GM12873 (cell line): ENCODE measurements around the gene SLAMF8.

ENCODE experiments used
- CTCF ChIP-seq: IDR thresholded peaks from 2 replicates; pipeline ENCODE4 v1.5.1; 2012; ENCODE audit warnings: low read depth, mild to moderate bottlenecking, moderate library complexity, low read length, control low read depth; ENCODE audit not compliant: insufficient read depth; ENCODE audit errors: missing control alignments

Gene SLAMF8

DNA sequence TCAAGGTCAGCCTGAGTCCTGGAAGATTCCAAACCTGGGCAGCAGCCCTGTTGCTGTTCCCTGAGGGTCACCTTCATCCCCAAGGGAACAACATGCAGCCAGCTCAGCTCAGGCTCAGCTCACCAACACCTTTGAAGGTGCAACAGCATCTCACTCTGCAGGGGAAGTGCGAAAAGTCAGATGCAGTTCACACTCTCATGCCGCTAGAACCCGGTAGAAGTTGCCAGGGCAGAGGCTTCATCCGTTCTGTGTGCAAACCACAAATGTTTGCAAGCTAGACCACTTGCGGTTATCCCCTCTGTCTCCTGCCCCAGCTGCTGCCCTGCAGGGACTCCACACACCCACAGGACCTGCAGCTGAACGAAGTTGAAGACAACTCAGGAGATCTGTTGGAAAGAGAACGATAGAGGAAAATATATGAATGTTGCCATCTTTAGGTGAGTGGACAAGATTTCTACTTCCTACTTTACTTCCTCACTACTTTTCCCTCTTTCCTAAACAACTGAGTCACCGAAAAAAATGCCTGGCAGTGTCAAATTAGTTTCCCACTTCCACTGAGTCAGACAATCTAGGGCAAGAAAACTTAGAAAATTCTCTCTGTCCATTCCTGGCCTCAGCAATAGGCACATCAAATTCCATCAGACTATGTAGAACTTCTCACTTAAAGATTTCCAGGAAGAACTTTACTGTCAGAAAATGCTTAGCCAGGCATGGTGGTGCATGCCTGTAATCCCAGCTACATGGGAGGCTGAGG, 26.3 kb upstream of the SLAMF8 start:
- no peak for TF ChIP-seq CTCF

DNA sequence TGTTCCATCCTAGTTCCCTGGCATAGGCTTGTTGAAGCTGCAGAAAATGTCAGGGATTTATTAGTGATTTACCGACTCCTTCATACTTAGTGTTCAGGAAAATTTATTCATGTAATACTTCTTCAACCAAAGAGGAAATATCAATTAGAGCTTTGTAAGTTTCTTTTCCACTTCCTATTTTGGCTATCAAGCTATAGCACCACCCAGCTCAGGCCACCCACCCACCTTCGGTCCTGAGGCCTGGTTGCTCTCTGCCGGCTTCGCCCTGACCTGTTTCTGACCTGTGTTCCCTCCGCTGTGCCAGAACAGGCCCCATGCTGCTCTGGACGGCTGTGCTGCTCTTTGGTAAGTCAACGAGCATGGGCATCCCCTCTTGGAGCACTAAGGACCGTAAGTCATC, 24.6 kb upstream of the SLAMF8 start, which contains the start of gene FCRL6:
Gene FCRL6 (plus strand): TSS at position 250 of the 400 bp plus-strand sequence. CDS start 65 bp downstream, at position 315.
- no peak for TF ChIP-seq CTCF

DNA sequence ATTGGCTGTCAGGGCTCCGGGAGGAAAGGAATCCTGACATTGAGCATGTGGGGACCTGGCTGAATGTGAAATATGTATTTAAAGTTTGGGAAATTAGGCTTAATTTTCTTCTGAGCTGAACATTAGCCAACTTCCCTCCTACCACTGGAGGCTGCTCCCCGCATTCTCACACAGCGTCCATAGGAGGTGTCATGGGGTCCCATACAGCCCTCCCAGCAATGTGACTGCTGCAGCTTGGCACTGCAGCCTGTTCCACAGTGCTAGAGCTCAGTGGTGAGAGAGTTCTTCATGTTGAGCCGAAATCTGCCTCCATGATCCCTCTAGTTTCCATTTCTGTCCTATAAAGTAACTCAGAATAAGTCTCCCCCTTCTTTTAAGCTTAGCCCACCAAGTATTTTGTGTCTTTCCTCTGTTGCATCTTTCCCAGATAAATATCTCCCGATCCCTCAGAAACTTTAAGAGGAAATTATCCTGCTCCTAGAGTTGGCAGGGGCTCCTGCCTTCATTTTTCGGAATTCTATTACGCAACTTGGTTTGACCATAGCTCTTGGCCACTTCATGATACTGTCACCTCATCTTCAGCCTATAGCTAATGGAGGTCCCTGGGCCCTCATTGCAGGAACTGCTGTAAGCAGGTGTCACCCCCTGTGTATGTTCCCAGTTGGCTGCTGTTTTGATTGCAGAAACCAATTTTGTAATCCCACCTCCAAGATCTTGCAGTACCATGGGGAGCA, 22.6 kb upstream of the SLAMF8 start:
- TF ChIP-seq CTCF: no peak

DNA sequence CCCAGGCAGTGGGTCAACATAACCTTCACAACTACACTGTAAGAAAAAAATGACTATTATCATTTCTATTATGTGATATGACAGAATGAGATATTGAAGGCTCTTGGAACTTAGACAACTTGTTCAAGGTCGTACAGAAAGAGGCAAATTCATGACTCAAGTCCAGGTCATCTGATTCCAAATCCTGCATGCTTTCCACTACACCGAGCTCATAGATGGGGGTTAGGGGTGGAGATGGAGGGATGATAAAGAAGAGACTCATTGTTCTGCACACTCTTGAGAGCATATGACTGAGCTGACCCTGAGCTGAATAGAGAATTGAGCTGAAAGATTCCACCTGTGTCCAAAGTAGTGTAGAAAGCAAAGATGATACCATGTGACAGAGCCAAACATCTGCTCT, 21.7 kb upstream of the SLAMF8 start:
- TF ChIP-seq CTCF: no peak

GRCh38 chr1:159815926-159816325, 10.7 kb upstream of the SLAMF8 start:
- TF ChIP-seq CTCF: no peak

GRCh38 chr1:159817276-159818041, 9.2 kb upstream of the SLAMF8 start:
- no peak for TF ChIP-seq CTCF
